GM19025 (cell line): ENCODE results near the gene SPINK7.

Experiments
- ATAC-seq: cut with Tn5 transposase; IDR thresholded peaks from one replicate; pipeline ENCODE4 v1.9.1; 2021; ENCODE audit warnings: mild to moderate bottlenecking, low read depth, moderate library complexity; ENCODE audit not compliant: unreplicated experiment

The SPINK7 gene

DNA sequence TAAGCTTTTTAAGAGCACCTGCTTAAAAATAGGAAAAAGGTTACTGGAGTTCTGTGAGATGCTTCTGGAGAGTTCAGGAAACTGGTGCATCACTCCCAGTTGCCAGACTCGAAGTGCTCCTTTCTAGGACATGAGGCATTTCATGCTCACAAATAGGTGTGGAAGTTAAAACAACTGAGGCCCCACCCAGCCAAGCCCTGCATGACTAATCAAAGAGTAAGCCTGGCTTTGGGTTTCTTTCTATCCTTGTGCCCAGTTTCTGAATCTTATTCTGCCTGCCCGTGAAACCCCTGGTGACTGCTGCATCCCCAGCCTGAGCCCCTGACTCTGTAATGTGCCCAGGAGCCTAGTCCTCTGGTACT lies 30.8 kb downstream of the SPINK7 start:
- ATAC-seq: no peak

DNA sequence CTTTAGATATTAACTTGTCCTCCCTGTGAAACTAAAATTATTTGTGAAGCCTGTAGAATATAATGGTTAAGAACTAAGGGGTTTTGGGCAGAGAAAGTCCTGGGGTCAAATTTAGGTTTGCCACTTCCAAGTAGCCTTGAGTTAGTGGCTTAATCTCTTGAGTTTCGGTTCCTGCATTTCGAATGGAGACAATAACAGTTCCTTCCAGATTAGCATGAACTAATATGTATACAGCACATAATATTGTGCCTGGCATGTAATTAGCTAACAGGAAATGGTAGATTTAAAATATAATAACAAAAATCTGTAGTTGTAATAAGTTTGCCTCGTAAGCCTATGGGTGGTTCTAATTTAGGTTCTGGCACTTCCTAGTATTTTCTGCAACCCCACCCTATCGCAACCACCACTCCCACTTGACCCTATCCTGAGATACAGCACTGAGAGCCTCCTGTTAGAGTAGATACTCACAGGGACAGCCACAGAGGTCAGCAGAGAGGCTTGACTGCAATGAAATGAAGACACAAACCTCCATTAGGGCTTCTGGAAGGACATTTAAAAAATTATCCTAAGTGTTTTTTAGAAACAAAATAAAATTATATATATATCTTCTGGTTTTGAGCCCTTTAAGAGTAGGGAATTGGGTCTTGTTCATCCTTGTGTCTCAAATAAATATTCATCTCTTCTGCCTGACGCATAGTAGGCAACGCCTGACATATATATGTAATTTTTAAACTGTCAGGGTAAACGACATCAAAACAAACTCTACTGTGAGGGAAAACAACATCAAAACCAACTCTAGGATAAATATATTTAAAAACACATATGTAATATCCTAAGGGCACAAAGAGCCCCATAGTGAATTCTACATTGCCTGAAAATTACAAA lies 31.6 kb downstream of the SPINK7 start:
- no peak for ATAC-seq

DNA sequence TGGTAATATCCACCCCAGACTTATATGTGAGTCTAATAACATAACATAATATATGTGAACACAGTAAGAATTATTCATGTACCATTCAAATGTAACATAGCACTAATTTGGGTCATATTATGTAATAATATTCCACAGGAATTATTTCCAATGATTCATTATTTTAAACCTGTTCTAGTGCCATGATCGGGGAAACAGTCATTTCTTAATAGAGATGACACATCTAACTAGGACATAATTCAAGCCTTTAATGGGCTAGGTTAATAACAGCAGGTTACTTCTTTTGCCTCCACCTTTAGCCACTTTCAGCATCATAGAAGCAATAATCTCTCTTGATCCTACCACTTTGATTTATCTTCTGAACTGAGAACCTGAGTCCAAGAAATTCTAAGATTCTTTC lies 35.5 kb downstream of the SPINK7 start:
- no peak for ATAC-seq

DNA sequence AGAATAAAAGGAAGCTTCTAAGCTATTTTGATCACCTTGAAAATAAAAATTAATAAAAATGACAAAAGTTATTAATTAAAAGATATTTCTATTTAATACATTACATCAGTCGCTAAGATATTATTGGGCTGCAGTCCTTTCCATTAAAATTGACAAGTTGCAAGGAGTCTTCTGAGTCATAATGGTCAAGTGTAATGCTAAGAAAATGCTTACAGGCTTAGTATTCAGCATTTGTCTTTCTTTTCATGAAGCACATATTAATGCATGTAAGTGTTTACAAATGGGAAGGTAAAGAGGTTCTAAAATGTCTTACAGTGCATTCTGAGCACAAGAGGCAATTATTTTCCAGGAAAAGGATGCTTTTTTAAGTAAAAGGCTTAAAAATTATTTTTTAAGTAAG lies 40.5 kb downstream of the SPINK7 start:
- ATAC-seq: no peak

DNA sequence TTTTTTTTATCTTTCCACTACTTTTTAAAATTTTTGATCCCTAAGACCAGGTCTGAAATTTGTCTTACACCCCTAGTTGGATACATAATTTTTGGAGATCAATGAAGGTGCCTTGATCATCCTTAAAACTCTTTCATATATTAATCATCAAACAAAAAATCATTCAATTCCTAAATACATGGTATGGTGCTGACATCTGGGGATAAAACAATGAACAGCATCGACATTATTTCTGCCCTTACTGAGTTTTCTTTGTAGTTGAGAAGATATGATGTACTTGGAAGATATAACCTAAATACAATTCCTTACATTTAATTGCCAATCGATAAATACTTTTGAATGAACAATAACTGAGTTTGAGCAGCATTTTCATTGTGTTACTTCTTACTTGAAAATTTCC lies 41.4 kb downstream of the SPINK7 start:
- ATAC-seq: no peak

DNA sequence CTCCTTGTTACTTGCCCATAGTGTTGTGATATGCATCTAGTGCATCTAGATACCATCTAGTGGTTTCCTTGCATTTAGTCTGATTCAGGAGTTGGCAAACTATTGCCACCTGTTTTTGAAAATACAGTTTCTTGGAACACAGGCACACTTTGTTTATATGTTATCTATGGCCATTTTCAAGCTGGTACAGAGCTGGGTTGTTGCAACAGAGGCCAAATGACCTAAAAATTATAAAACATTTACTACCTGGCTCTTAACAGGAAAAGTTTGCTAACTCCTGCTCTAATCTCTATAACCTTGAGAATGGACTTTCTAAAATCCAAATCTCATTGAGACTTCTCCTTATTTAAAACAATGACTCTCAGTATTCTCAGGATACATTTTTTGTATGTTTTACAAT lies 52.1 kb downstream of the SPINK7 start:
- no peak for ATAC-seq
